Fibroblast of mammary gland (primary cell): ENCODE data around the gene HSPBAP1.
"Not testable (repeated sequence)": the region's sequence is repeated elsewhere in the genome, so short reads cannot be mapped to it uniquely, and the experiment has no call there.

Experiments
- DNase-seq: peaks from one replicate; pipeline ENCODE4 v3.0.0-alpha.2; 2010; ENCODE audit warnings: low read depth
- H3K4me3 ChIP-seq: 2 replicates; pipeline ENCODE4 v1.5.1; 2011; ENCODE audit warnings: low read depth, mild to moderate bottlenecking, low read length, moderate library complexity; ENCODE audit not compliant: control insufficient read depth
- TF ChIP-seq, protein P1 (sequence below): conservative IDR thresholded peaks from 2 replicates; pipeline ENCODE4 v1.5.1; 2011; ENCODE audit warnings: low read depth, low read length, inconsistent platforms; ENCODE audit not compliant: control insufficient read depth, insufficient read depth

HSPBAP1 gene

DNA sequence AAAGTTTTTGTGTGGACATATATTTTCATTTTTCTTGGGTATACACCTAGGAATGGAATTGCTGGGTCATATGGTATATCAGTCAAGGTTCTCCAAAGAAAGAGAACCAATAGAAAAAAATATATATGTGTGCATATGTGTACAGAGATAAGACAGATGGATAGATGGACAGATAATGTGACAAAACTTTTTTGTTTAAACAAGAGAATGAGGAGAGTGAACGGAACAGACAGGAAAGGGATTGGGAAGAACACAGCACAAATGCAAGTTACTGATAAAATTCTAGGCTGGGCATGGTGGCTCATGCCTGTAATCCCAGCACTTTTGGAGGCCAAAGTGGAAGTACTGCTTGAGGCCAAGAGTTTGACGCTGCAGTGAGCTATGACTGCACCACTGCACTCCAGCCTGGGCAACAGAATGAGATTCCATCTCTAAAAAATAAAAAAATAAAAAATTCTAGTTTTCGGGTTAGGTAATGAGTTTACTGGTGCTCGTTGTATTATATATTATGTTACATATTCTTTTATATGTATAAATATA lies 50.0 kb downstream of the HSPBAP1 start:
- TF ChIP-seq, protein P1, sequence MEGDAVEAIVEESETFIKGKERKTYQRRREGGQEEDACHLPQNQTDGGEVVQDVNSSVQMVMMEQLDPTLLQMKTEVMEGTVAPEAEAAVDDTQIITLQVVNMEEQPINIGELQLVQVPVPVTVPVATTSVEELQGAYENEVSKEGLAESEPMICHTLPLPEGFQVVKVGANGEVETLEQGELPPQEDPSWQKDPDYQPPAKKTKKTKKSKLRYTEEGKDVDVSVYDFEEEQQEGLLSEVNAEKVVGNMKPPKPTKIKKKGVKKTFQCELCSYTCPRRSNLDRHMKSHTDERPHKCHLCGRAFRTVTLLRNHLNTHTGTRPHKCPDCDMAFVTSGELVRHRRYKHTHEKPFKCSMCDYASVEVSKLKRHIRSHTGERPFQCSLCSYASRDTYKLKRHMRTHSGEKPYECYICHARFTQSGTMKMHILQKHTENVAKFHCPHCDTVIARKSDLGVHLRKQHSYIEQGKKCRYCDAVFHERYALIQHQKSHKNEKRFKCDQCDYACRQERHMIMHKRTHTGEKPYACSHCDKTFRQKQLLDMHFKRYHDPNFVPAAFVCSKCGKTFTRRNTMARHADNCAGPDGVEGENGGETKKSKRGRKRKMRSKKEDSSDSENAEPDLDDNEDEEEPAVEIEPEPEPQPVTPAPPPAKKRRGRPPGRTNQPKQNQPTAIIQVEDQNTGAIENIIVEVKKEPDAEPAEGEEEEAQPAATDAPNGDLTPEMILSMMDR: no peak
- no peak overlapping the region for H3K4me3 ChIP-seq
- no peak for DNase-seq

GRCh38 chr3:122742234-122742633 lies 51.4 kb downstream of the HSPBAP1 start:
- no peak for DNase-seq
- no peak overlapping the region for H3K4me3 ChIP-seq
- TF ChIP-seq, protein P1: no peak

- no peak overlapping the region for H3K4me3 ChIP-seq
- TF ChIP-seq, protein P1: no peak
- no peak for DNase-seq
Observed at GRCh38 chr3:122739172-122739571, 54.5 kb downstream of the HSPBAP1 start.

DNA sequence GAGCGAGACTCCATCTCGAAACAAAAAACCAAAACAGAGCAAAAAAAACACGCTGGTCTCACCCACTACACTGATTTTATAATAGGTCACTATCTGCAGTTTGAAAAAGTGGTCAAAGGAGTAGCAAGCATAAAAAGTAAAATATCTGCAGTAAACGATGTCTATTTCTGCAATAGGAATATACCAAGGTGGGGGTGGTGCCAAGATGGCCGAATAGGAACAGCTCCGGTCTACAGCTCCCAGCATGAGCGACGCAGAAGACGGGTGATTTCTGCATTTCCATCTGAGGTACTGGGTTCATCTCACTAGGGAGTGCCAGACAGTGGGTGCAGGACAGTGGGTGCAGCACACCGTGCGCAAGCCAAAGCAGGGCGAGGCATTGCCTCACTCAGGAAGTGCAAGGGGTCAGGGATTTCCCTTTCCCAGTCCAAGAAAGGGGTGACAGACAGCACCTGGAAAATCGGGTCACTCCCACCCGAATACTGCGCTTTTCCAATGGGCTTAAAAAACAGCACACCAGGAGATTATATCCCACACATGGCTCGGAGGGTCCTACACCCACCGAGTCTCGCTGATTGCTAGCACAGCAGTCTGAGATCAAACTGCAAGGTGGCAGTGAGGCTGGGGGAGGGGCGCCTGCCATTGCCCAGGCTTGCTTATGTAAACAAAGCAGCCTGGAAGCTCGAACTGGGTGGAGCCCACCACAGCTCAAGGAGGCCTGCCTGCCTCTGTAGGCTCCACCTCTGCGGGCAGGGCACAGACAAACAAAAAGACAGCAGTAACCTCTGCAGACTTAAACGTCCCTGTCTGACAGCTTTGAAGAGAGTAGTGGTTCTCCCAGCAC lies 60.7 kb downstream of the HSPBAP1 start:
- not testable (repeated sequence) for H3K4me3 ChIP-seq, DNase-seq

GRCh38 chr3:122730240-122730639 lies 63.4 kb downstream of the HSPBAP1 start:
- TF ChIP-seq, protein P1: no peak
- DNase-seq: no peak
- H3K4me3 ChIP-seq: no peak overlapping the region

GRCh38 chr3:122728756-122729514 lies 64.7 kb downstream of the HSPBAP1 start:
- TF ChIP-seq, protein P1: no peak
- no peak for DNase-seq

GRCh38 chr3:122728186-122728585 lies 65.4 kb downstream of the HSPBAP1 start:
- TF ChIP-seq, protein P1: no peak
- no peak for DNase-seq
- H3K4me3 ChIP-seq: no peak overlapping the region

More at GRCh38 chr3:122728756-122729514, 64.7 kb downstream of the HSPBAP1 start:
- H3K4me3 ChIP-seq: no peak overlapping the region
